ENCODE measurements around the gene SEMA4B.

Gene SEMA4B

GRCh38 chr15:90243943-90244639 is 43.0 kb downstream of the SEMA4B start:
- H3K27ac ChIP-seq (replicated peaks): no peak overlapping the region

GRCh38 chr15:90248789-90249202 is 47.7 kb downstream of the SEMA4B start:
- no peak for DNase-seq (ENCODE audit: low read depth in 1 of 2, low spot score in 1 of 2)
- Histone ChIP-seq H3K27me3 (ENCODE audit: insufficient read depth, poor library complexity, severe bottlenecking) (no peaks in the 10 kb centered on the region), H3K27ac (replicated peaks) (no peak overlapping the region), H3K4me3 (replicated peaks; ENCODE audit: insufficient read depth, low read length) (no peak overlapping the region; the same call in 1 of the 2 replicates)
- TF ChIP-seq POLR2AphosphoS5 (IDR thresholded peaks at IDR 0.05; ENCODE audit: low read depth) (no peak), REST (IDR thresholded peaks at IDR 0.05; ENCODE audit: insufficient replicate concordance, low read depth) (no peak), SPI1 (IDR thresholded peaks at IDR 0.05; ENCODE audit: borderline replicate concordance, low read depth) (no peak), GABPA (IDR thresholded peaks at IDR 0.05; ENCODE audit: low read depth) (no peak)
- TF ChIP-seq, protein P1, sequence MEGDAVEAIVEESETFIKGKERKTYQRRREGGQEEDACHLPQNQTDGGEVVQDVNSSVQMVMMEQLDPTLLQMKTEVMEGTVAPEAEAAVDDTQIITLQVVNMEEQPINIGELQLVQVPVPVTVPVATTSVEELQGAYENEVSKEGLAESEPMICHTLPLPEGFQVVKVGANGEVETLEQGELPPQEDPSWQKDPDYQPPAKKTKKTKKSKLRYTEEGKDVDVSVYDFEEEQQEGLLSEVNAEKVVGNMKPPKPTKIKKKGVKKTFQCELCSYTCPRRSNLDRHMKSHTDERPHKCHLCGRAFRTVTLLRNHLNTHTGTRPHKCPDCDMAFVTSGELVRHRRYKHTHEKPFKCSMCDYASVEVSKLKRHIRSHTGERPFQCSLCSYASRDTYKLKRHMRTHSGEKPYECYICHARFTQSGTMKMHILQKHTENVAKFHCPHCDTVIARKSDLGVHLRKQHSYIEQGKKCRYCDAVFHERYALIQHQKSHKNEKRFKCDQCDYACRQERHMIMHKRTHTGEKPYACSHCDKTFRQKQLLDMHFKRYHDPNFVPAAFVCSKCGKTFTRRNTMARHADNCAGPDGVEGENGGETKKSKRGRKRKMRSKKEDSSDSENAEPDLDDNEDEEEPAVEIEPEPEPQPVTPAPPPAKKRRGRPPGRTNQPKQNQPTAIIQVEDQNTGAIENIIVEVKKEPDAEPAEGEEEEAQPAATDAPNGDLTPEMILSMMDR (IDR thresholded peaks at IDR 0.05; ENCODE audit: insufficient read depth, low read length): no peak

More at GRCh38 chr15:90243943-90244639, 43.0 kb downstream of the SEMA4B start:
- no peak for DNase-seq (ENCODE audit: low read depth in 1 of 2, low spot score in 1 of 2)
- no peak overlapping the region for H3K4me3 ChIP-seq (replicated peaks; ENCODE audit: insufficient read depth, low read length)
- no peaks in the 10 kb centered on the region for H3K27me3 ChIP-seq (ENCODE audit: insufficient read depth, poor library complexity, severe bottlenecking)
- TF ChIP-seq GABPA (IDR thresholded peaks at IDR 0.05; ENCODE audit: low read depth) (no peak), REST (IDR thresholded peaks at IDR 0.05; ENCODE audit: insufficient replicate concordance, low read depth) (no peak)

GRCh38 chr15:90249203-90249863 is 48.2 kb downstream of the SEMA4B start, which contains the start of gene TTLL13:
Gene TTLL13, plus strand, starts transcription at chr15:90249556. Its CDS starts 1,075 bp downstream, at chr15:90250631.
- H3K4me3 ChIP-seq (replicated peaks; ENCODE audit: insufficient read depth, low read length): peak within 1 kb of the TSS; percentile 43
- DNase-seq (ENCODE audit: low read depth in 1 of 2, low spot score in 1 of 2): peak; percentile 91 to 93
- TF ChIP-seq SPI1 (IDR thresholded peaks at IDR 0.05; ENCODE audit: borderline replicate concordance, low read depth): peak; percentile 59; the same call in 1 of the 2 replicates
- no peak for TF ChIP-seq POLR2AphosphoS5 (IDR thresholded peaks at IDR 0.05; ENCODE audit: low read depth)
- TF ChIP-seq, protein P1 (IDR thresholded peaks at IDR 0.05; ENCODE audit: insufficient read depth, low read length): no peak
- TF ChIP-seq GABPA (IDR thresholded peaks at IDR 0.05; ENCODE audit: low read depth): no peak
- no peak for TF ChIP-seq REST (IDR thresholded peaks at IDR 0.05; ENCODE audit: insufficient replicate concordance, low read depth)
- no peaks in the 10 kb centered on the region for H3K27me3 ChIP-seq (ENCODE audit: insufficient read depth, poor library complexity, severe bottlenecking)
- no peak within 1 kb of the TSS for H3K27ac ChIP-seq (replicated peaks)

Data from HL-60 (cell line).